Measurements from ENCODE around the gene BRD9. TPM values are rescaled to one million over a fixed set of nuclear protein-coding genes. Genes with fewer than 3 reads are reported as not detected.

The BRD9 gene
- total RNA-seq, 1 experiment from 2014 or later = 55.6 TPM

DNA sequence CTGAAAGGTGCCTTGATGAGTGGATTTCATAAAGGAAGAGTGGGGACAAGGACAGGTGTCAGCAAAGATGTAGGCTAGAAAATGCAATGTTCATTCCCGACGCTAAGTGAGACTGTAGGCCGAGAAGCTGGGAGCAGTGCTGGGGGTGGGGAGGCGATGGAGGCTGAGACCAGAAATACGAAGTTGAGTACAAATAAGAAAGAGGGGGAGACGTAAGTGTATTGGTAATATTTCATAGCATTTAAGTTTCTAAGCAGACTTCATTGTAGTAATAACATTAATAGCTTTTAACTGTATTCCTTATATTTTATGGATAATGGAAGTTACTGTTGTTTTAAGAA is 11.1 kb upstream of the BRD9 start:
- Mint-ChIP-seq H3K27me3 (ENCODE audit: low read depth) (no peaks in the 10 kb centered on the region), H3K27ac (no peak overlapping the region), H3K9me3 (no peaks in the 10 kb centered on the region), H3K4me3 (no peak overlapping the region), H3K36me3 (peaks cover 72% of the 10 kb centered on the region), H3K4me1 (no peaks in the 10 kb centered on the region)
- TF ChIP-seq ETV6 (CRISPR knock-in tag; IDR thresholded peaks at IDR 0.05) = no peak
- TF ChIP-seq ZNF416 (CRISPR knock-in tag; IDR thresholded peaks at IDR 0.05) = no peak
- TF ChIP-seq, protein P1, sequence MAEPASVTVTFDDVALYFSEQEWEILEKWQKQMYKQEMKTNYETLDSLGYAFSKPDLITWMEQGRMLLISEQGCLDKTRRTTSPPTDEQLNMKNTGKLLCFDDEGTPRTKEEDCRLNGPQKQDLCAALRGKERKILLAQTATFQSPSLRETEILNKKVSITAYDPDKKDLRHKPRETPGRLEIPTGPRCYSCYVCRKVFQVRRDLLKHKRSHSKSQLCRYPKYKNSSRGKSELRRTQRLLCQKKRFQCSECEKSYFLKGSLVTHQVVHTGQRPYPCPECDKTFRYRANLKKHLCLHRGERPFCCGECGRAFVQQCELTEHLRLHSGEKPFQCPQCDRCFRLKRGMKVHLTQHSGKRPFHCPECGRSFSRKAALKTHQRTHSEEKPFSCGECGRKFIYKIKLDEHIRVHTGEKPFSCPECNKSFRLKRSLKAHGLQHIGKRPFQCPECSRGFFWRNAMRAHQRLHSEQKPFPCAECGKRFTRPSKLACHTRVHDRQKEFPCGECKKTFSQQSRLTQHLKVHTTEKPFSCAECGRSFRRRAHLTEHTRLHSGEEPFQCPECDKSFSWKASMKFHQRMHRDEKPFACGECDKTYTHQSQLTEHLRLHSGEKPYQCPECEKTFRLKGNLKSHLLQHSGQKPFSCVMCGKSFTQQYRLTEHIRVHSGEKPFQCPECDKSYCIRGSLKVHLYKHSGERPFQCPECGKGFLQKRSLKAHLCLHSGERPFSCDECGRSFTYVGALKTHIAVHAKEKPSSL (CRISPR knock-in tag; conservative IDR thresholded peaks at IDR 0.05) = no peak
- TF ChIP-seq NFATC4 (CRISPR knock-in tag; IDR thresholded peaks at IDR 0.05) = no peak
- CTCF ChIA-PET = interaction anchor here (1.1 to 1.3 kb wide), 3 partner anchors 11 to 239 kb away, joined by 3 to 13 read pairs (median 4); partner anchors contain the start of genes BRD9 and TRIP13
- no peak for ATAC-seq
- no peak for DNase-seq (ENCODE audit: low spot score)
- POLR2A ChIA-PET = interaction anchor here (0.9 kb wide), 1 partner anchor 11 kb away, joined by 3 read pairs; the partner anchor contains the start of genes BRD9 and TRIP13

DNA sequence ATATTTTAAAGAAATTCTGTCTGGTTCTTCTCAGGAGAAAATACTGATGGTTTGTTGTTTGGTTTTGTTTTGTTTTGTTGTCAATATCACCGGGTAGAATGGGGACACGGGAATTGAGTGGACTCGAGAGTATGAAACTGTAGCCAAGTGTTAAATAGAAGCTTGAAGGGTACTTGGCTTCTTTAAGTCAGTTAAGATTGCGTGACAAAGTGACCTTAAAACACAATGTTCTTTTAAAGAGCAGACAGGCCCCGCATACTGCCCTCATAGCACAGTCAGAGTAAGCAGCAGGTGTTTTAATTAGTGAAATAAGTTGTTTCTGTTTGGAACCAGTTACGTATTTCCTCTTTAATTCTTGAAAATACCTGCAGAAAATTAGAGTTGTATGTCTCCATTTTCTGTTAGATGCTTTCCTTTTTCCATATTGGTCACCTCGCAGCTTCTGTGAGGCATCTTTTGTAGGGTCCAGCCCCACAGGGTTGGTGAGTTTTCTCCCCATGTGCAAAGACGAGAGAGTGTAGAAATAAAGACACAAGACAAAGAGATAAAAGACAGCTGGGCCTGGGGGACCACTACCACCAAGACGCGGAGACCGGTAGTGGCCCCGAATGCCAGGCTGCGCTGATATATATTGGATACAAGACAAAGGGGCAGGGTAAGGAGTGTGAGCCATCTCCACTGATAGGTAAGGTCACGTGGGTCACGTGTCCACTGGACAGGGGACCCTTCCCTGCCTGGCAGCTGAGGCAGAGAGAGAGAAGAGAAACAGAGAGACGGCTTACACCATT is 9.7 kb upstream of the BRD9 start:
- no peak for ATAC-seq
- Mint-ChIP-seq H3K36me3 (peaks cover 58% of the 10 kb centered on the region), H3K27me3 (ENCODE audit: low read depth) (no peaks in the 10 kb centered on the region), H3K4me3 (no peak overlapping the region), H3K9me3 (no peaks in the 10 kb centered on the region), H3K4me1 (no peaks in the 10 kb centered on the region), H3K27ac (peak overlapping the region; percentile 8; the same call in 1 of the 2 replicates)
- CTCF ChIA-PET = interaction anchor here (0.7 to 1.3 kb wide), 5 partner anchors 10 to 238 kb away, joined by 3 to 13 read pairs (median 3); partner anchors contain the start of genes BRD9 and TRIP13
- POLR2A ChIA-PET = no interaction called here
- no peak for DNase-seq (ENCODE audit: low spot score)
- TF ChIP-seq ZNF232 (CRISPR knock-in tag; IDR thresholded peaks at IDR 0.05) = no peak
- TF ChIP-seq ZNF317 (CRISPR knock-in tag; IDR thresholded peaks at IDR 0.05; ENCODE audit: borderline replicate concordance, low read depth) = no peak
- no peak for TF ChIP-seq ELF4 (CRISPR knock-in tag; IDR thresholded peaks at IDR 0.05; ENCODE audit: low read depth)
- TF ChIP-seq, protein P2, sequence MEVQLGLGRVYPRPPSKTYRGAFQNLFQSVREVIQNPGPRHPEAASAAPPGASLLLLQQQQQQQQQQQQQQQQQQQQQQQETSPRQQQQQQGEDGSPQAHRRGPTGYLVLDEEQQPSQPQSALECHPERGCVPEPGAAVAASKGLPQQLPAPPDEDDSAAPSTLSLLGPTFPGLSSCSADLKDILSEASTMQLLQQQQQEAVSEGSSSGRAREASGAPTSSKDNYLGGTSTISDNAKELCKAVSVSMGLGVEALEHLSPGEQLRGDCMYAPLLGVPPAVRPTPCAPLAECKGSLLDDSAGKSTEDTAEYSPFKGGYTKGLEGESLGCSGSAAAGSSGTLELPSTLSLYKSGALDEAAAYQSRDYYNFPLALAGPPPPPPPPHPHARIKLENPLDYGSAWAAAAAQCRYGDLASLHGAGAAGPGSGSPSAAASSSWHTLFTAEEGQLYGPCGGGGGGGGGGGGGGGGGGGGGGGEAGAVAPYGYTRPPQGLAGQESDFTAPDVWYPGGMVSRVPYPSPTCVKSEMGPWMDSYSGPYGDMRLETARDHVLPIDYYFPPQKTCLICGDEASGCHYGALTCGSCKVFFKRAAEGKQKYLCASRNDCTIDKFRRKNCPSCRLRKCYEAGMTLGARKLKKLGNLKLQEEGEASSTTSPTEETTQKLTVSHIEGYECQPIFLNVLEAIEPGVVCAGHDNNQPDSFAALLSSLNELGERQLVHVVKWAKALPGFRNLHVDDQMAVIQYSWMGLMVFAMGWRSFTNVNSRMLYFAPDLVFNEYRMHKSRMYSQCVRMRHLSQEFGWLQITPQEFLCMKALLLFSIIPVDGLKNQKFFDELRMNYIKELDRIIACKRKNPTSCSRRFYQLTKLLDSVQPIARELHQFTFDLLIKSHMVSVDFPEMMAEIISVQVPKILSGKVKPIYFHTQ (CRISPR knock-in tag; IDR thresholded peaks at IDR 0.05) = no peak
- no peak for TF ChIP-seq ZNF671 (CRISPR knock-in tag; IDR thresholded peaks at IDR 0.05)
- TF ChIP-seq JAZF1 (CRISPR knock-in tag; IDR thresholded peaks at IDR 0.05) = no peak
- TF ChIP-seq NFATC4 (CRISPR knock-in tag; IDR thresholded peaks at IDR 0.05) = no peak
- no peak for TF ChIP-seq HMGA2 (CRISPR knock-in tag; IDR thresholded peaks at IDR 0.05)
- no peak for TF ChIP-seq GTF2I (CRISPR knock-in tag; conservative IDR thresholded peaks at IDR 0.05)
- TF ChIP-seq, protein P3, sequence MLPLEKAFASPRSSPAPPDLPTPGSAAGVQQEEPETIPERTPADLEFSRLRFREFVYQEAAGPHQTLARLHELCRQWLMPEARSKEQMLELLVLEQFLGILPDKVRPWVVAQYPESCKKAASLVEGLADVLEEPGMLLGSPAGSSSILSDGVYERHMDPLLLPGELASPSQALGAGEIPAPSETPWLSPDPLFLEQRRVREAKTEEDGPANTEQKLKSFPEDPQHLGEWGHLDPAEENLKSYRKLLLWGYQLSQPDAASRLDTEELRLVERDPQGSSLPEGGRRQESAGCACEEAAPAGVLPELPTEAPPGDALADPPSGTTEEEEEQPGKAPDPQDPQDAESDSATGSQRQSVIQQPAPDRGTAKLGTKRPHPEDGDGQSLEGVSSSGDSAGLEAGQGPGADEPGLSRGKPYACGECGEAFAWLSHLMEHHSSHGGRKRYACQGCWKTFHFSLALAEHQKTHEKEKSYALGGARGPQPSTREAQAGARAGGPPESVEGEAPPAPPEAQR (CRISPR knock-in tag; IDR thresholded peaks at IDR 0.05) = no peak
- no peak for TF ChIP-seq ESRRA (CRISPR knock-in tag; IDR thresholded peaks at IDR 0.05; ENCODE audit: borderline replicate concordance)
- TF ChIP-seq, protein P4, sequence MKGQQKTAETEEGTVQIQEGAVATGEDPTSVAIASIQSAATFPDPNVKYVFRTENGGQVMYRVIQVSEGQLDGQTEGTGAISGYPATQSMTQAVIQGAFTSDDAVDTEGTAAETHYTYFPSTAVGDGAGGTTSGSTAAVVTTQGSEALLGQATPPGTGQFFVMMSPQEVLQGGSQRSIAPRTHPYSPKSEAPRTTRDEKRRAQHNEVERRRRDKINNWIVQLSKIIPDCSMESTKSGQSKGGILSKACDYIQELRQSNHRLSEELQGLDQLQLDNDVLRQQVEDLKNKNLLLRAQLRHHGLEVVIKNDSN (CRISPR knock-in tag; IDR thresholded peaks at IDR 0.05) = no peak
- TF ChIP-seq, protein P1 (CRISPR knock-in tag; conservative IDR thresholded peaks at IDR 0.05) = no peak
- TF ChIP-seq, protein P5, sequence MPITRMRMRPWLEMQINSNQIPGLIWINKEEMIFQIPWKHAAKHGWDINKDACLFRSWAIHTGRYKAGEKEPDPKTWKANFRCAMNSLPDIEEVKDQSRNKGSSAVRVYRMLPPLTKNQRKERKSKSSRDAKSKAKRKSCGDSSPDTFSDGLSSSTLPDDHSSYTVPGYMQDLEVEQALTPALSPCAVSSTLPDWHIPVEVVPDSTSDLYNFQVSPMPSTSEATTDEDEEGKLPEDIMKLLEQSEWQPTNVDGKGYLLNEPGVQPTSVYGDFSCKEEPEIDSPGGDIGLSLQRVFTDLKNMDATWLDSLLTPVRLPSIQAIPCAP (CRISPR knock-in tag; IDR thresholded peaks at IDR 0.05) = no peak
- TF ChIP-seq TCF7 (CRISPR knock-in tag; IDR thresholded peaks at IDR 0.05; ENCODE audit: low read depth) = no peak
- TF ChIP-seq, protein P6, sequence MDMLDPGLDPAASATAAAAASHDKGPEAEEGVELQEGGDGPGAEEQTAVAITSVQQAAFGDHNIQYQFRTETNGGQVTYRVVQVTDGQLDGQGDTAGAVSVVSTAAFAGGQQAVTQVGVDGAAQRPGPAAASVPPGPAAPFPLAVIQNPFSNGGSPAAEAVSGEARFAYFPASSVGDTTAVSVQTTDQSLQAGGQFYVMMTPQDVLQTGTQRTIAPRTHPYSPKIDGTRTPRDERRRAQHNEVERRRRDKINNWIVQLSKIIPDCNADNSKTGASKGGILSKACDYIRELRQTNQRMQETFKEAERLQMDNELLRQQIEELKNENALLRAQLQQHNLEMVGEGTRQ (CRISPR knock-in tag; IDR thresholded peaks at IDR 0.05) = no peak
- TF ChIP-seq, protein P7, sequence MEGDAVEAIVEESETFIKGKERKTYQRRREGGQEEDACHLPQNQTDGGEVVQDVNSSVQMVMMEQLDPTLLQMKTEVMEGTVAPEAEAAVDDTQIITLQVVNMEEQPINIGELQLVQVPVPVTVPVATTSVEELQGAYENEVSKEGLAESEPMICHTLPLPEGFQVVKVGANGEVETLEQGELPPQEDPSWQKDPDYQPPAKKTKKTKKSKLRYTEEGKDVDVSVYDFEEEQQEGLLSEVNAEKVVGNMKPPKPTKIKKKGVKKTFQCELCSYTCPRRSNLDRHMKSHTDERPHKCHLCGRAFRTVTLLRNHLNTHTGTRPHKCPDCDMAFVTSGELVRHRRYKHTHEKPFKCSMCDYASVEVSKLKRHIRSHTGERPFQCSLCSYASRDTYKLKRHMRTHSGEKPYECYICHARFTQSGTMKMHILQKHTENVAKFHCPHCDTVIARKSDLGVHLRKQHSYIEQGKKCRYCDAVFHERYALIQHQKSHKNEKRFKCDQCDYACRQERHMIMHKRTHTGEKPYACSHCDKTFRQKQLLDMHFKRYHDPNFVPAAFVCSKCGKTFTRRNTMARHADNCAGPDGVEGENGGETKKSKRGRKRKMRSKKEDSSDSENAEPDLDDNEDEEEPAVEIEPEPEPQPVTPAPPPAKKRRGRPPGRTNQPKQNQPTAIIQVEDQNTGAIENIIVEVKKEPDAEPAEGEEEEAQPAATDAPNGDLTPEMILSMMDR (IDR thresholded peaks at IDR 0.05) = no peak
- TF ChIP-seq, protein P8, sequence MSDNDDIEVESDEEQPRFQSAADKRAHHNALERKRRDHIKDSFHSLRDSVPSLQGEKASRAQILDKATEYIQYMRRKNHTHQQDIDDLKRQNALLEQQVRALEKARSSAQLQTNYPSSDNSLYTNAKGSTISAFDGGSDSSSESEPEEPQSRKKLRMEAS (CRISPR knock-in tag; IDR thresholded peaks at IDR 0.05) = no peak

All from WTC11 (cell line).